Mucosa of gallbladder (tissue), 1 donor: ENCODE results near the gene ADCY1. TPM values are rescaled to one million over a fixed set of nuclear protein-coding genes. Genes with fewer than 3 reads are reported as not detected.

ENCODE experiments used
- DNase-seq: peaks from one replicate; pipeline ENCODE4 v3.0.0-alpha.2; 2020; ENCODE audit warnings: low spot score
- total RNA-seq: library from RNA; stranded (reverse); gene quantifications from one replicate; pipeline ENCODE4 v1.2.1, GENCODE V29; 2021
- donor health status: DM: no; HTN: no; CAD: no.

Gene ADCY1
- total RNA-seq, 1 donor from 2014 or later = 1.5 TPM

GRCh38 chr7:45624392-45624760, 50.2 kb downstream of the ADCY1 start:
- no peak for DNase-seq

- no peak for DNase-seq
These were observed 50.9 kb downstream of the ADCY1 start for GRCh38 chr7:45625067-45625466.

GRCh38 chr7:45625714-45626440, 51.7 kb downstream of the ADCY1 start:
- no peak for DNase-seq

GRCh38 chr7:45626441-45627430, 52.6 kb downstream of the ADCY1 start:
- DNase-seq = no peak

GRCh38 chr7:45627691-45628456, 53.7 kb downstream of the ADCY1 start:
- DNase-seq = no peak

GRCh38 chr7:45631569-45631968, 57.4 kb downstream of the ADCY1 start:
- no peak for DNase-seq

GRCh38 chr7:45636733-45637132, 62.6 kb downstream of the ADCY1 start:
- no peak for DNase-seq

GRCh38 chr7:45638916-45639315, 64.7 kb downstream of the ADCY1 start:
- peak; percentile 7 for DNase-seq

- peak; percentile 5 for DNase-seq
These were observed 67.9 kb downstream of the ADCY1 start for GRCh38 chr7:45642044-45642443.

GRCh38 chr7:45643630-45644029, 69.5 kb downstream of the ADCY1 start:
- peak; percentile 7 for DNase-seq

GRCh38 chr7:45644237-45644636, 70.1 kb downstream of the ADCY1 start:
- DNase-seq = peak; percentile 6

GRCh38 chr7:45645141-45645969, 71.2 kb downstream of the ADCY1 start:
- no peak for DNase-seq

- DNase-seq = peak; percentile 7
These were observed 72.1 kb downstream of the ADCY1 start for GRCh38 chr7:45646207-45646821.

- DNase-seq = peak; percentile 9
These were observed 73.0 kb downstream of the ADCY1 start for GRCh38 chr7:45646996-45647825.

GRCh38 chr7:45647967-45648670, 74.0 kb downstream of the ADCY1 start:
- no peak for DNase-seq

- DNase-seq = no peak
These were observed 74.5 kb downstream of the ADCY1 start for GRCh38 chr7:45648671-45648995.

GRCh38 chr7:45649560-45650346, 75.6 kb downstream of the ADCY1 start:
- peak; percentile 9 for DNase-seq
